GM23338 (cell line): ENCODE measurements around the gene PDE4B. TPM values are rescaled to one million over a fixed set of nuclear protein-coding genes. Genes with fewer than 3 reads are reported as not detected.

ENCODE experiments used
- ATAC-seq: fragments of 200-7000 bp; cut with Tn5 transposase; 3 replicates; pipeline ENCODE4 v1.9.1; 2020
- DNase-seq: peaks from one replicate; pipeline ENCODE4 v3.0.0-alpha.2; 2015; ENCODE audit warnings: low spot score
- H2AFZ ChIP-seq: fragments of 200-600 bp; sonication (generic); 2 replicates; pipeline ENCODE4 v1.8.0; 2016; ENCODE audit warnings: antibody characterized with exemption, mild to moderate bottlenecking, moderate library complexity
- H3F3A ChIP-seq: fragments of 200-600 bp; sonication (generic); replicated peaks from 2 replicates; pipeline ENCODE4 v1.8.0; 2017; ENCODE audit warnings: antibody characterized with exemption, mixed run types, low read depth
- H3K27ac ChIP-seq: fragments of 200-600 bp; sonication (generic); 2 replicates; pipeline ENCODE4 v1.6.1; 2016; ENCODE audit warnings: low read depth
- H3K27me3 ChIP-seq: fragments of 200-600 bp; sonication (generic); 2 replicates; pipeline ENCODE4 v1.8.0; 2016; ENCODE audit warnings: mild to moderate bottlenecking, mixed run types, moderate library complexity; ENCODE audit not compliant: insufficient read depth
- H3K36me3 ChIP-seq: fragments of 200-600 bp; sonication (generic); 2 replicates; pipeline ENCODE4 v1.8.0; 2016; ENCODE audit warnings: mild to moderate bottlenecking; ENCODE audit not compliant: insufficient read depth
- H3K4me1 ChIP-seq: fragments of 200-600 bp; sonication (generic); 2 replicates; pipeline ENCODE4 v1.8.0; 2016; ENCODE audit warnings: mild to moderate bottlenecking, moderate library complexity; ENCODE audit not compliant: insufficient read depth
- H3K4me2 ChIP-seq: fragments of 200-600 bp; sonication (generic); 2 replicates; pipeline ENCODE4 v1.7.1; 2017; ENCODE audit warnings: mixed run types
- H3K4me3 ChIP-seq: fragments of 200-600 bp; sonication (generic); 2 replicates; pipeline ENCODE4 v1.6.1; 2016; ENCODE audit warnings: mixed run types
- H3K79me2 ChIP-seq: fragments of 200-600 bp; sonication (generic); replicated peaks from 2 replicates; pipeline ENCODE4 v1.8.0; 2017; ENCODE audit warnings: mild to moderate bottlenecking; ENCODE audit not compliant: insufficient read depth
- H3K9me2 ChIP-seq: fragments of 200-600 bp; sonication (generic); 2 replicates; pipeline ENCODE4 v1.8.0; 2017; ENCODE audit not compliant: insufficient read depth
- H4K20me1 ChIP-seq: fragments of 200-600 bp; sonication (generic); replicated peaks from 2 replicates; pipeline ENCODE4 v1.8.0; 2017; ENCODE audit warnings: mild to moderate bottlenecking; ENCODE audit not compliant: insufficient read depth
- H3K27ac Mint-ChIP-seq: 2 replicates; pipeline ENCODE4 v1.8.0; 2020; ENCODE audit warnings: inconsistent platforms, mild to moderate bottlenecking, moderate library complexity, mixed read lengths
- H3K27me3 Mint-ChIP-seq: 3 replicates; pipeline ENCODE4 v1.8.0; 2022; ENCODE audit warnings: low read depth, mild to moderate bottlenecking, moderate library complexity, mixed read lengths, inconsistent platforms; ENCODE audit not compliant: insufficient read depth, poor library complexity
- H3K36me3 Mint-ChIP-seq: 3 replicates; pipeline ENCODE4 v1.8.0; 2021; ENCODE audit warnings: low read depth, mild to moderate bottlenecking, inconsistent platforms, moderate library complexity, mixed read lengths
- H3K4me1 Mint-ChIP-seq: 3 replicates; pipeline ENCODE4 v1.8.0; 2020; ENCODE audit warnings: mild to moderate bottlenecking, inconsistent platforms, mixed read lengths
- H3K4me3 Mint-ChIP-seq: 3 replicates; pipeline ENCODE4 v1.8.0; 2021; ENCODE audit warnings: moderate library complexity, mild to moderate bottlenecking, inconsistent platforms, mixed read lengths
- H3K9me3 Mint-ChIP-seq: 3 replicates; pipeline ENCODE4 v1.8.0; 2020; ENCODE audit warnings: moderate library complexity, mild to moderate bottlenecking, inconsistent platforms, mixed read lengths
- CREB1 ChIP-seq: fragments of 250-450 bp; sonication (Bioruptor Pico); IDR thresholded peaks from 2 replicates; pipeline ENCODE4 v1.5.0; 2020; ENCODE audit warnings: low read depth, mild to moderate bottlenecking, moderate library complexity
- EZH2 ChIP-seq: fragments of 200-600 bp; sonication (generic); IDR thresholded peaks from one replicate; pipeline ENCODE4 v1.8.0; 2017; ENCODE audit warnings: antibody characterized with exemption, mild to moderate bottlenecking, low read depth; ENCODE audit not compliant: unreplicated experiment
- EZH2phosphoT487 ChIP-seq: fragments of 200-600 bp; sonication (generic); IDR thresholded peaks from one replicate; pipeline ENCODE4 v1.8.1; 2018; ENCODE audit warnings: antibody characterized with exemption; ENCODE audit not compliant: unreplicated experiment
- JUNB ChIP-seq: IDR thresholded peaks from one replicate; pipeline ENCODE4 v1.6.1; 2016; ENCODE audit warnings: antibody characterized with exemption; ENCODE audit not compliant: unreplicated experiment
- NANOG ChIP-seq: IDR thresholded peaks from 2 replicates; pipeline ENCODE4 v1.6.1; 2016; ENCODE audit warnings: antibody characterized with exemption, borderline replicate concordance
- POLR2AphosphoS5 ChIP-seq: IDR thresholded peaks from 2 replicates; pipeline ENCODE4 v1.6.1; 2016; ENCODE audit warnings: antibody characterized with exemption, low read depth
- REST ChIP-seq: IDR thresholded peaks from one replicate; pipeline ENCODE4 v1.6.1; 2018; ENCODE audit warnings: antibody characterized with exemption; ENCODE audit not compliant: unreplicated experiment
- STAT1 ChIP-seq: IDR thresholded peaks from one replicate; pipeline ENCODE4 v1.6.1; 2016; ENCODE audit warnings: antibody characterized with exemption; ENCODE audit not compliant: unreplicated experiment
- ZNF331 ChIP-seq: fragments of 250-450 bp; sonication (Bioruptor Pico); IDR thresholded peaks from 2 replicates; pipeline ENCODE4 v1.5.0; 2020; ENCODE audit warnings: low read depth, mild to moderate bottlenecking, moderate library complexity
- ZNF462 ChIP-seq: fragments of 250-450 bp; sonication (Bioruptor Pico); IDR thresholded peaks from 2 replicates; pipeline ENCODE4 v1.5.0; 2020; ENCODE audit warnings: mild to moderate bottlenecking, moderate library complexity
- polyA plus RNA-seq: library from polyadenylated mRNA; unstranded; fragments of >200 nt; fragmentation: Nextera tagmentation; extraction: Ambion mirVana; gene quantifications from 2 replicates; pipeline ENCODE4 v1.2.1, GENCODE V29; 2016
- total RNA-seq: library from RNA; depleted of rRNA; stranded (reverse); fragments of >200 nt; shearing (Covaris generic); gene quantifications from 2 replicates; pipeline ENCODE4 v1.2.3, GENCODE V29; 2014
- TF ChIP-seq, protein P1 (sequence below), 2 experiments: fragments of 200-600 bp in 1 of 2; sonication (generic) in 1 of 2; conservative IDR thresholded peaks; 2 replicates each; pipeline versions ENCODE4 v1.5.1 to v1.6.1; 2016 to 2017; ENCODE audit warnings: antibody characterized with exemption in 2 of 2, low read depth in 2 of 2, mild to moderate bottlenecking in 2 of 2, moderate library complexity in 1 of 2

Gene PDE4B
- total and polyA plus RNA-seq, 2 experiments from 2014 or later: 14.0 to 25.6 TPM

DNA sequence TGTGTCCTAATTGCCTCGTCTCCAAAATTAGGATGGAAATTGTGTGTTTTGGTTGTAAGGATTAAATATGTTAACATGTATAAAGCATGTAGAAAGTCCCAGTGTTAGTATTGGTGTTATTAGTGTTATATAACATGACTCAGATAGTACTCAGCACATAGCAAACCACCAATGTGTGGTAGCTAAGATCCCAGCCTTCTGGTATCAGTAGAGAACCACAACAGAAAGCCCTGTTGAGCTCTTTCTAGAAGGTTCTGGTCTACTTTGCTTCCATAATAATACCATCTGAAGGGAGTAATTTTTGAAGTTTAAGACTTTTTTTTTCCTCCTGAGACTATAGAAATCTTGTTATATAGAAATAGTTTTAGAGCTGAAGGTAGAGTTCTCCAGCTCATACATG lies 481.9 kb downstream of the PDE4B start:
- Mint-ChIP-seq H3K9me3 (no peaks in the 10 kb centered on the region; the same call in 2 of the 3 replicates), H3K27ac (no peak overlapping the region), H3K27me3 (peaks cover 8% of the 10 kb centered on the region), H3K4me1 (peaks cover 42% of the 10 kb centered on the region), H3K4me3 (no peak overlapping the region), H3K36me3 (no peaks in the 10 kb centered on the region)
- H3K27me3 ChIP-seq: no peaks in the 10 kb centered on the region
- TF ChIP-seq POLR2AphosphoS5 (no peak), CREB1 (no peak)
- no peak for DNase-seq
- H3F3A ChIP-seq: no peaks in the 10 kb centered on the region
- no peak overlapping the region for H3K27ac ChIP-seq
- no peak for ATAC-seq
- no peaks in the 10 kb centered on the region for H3K9me2 ChIP-seq
- no peak overlapping the region for H2AFZ ChIP-seq
- no peak overlapping the region for H3K4me3 ChIP-seq
- no peak overlapping the region for H3K4me2 ChIP-seq
- no peaks in the 10 kb centered on the region for H4K20me1 ChIP-seq
- peaks cover 38% of the 10 kb centered on the region for H3K4me1 ChIP-seq
- H3K79me2 ChIP-seq: no peaks in the 10 kb centered on the region
- no peaks in the 10 kb centered on the region for H3K36me3 ChIP-seq

GRCh38 chr1:66275083-66275482 lies 482.4 kb downstream of the PDE4B start:
- Histone ChIP-seq H3K79me2 (no peaks in the 10 kb centered on the region), H3K36me3 (no peaks in the 10 kb centered on the region), H3F3A (no peaks in the 10 kb centered on the region), H2AFZ (peak overlapping the region; percentile 89; the same call in 1 of the 2 replicates), H4K20me1 (no peaks in the 10 kb centered on the region), H3K27ac (no peak overlapping the region), H3K27me3 (no peaks in the 10 kb centered on the region), H3K4me3 (no peak overlapping the region), H3K9me2 (no peaks in the 10 kb centered on the region), H3K4me2 (no peak overlapping the region), H3K4me1 (peaks cover 38% of the 10 kb centered on the region)
- peaks cover 42% of the 10 kb centered on the region for H3K4me1 Mint-ChIP-seq
- DNase-seq (no peak), ATAC-seq (no peak)
- no peaks in the 10 kb centered on the region for H3K36me3 Mint-ChIP-seq
- peaks cover 8% of the 10 kb centered on the region for H3K27me3 Mint-ChIP-seq
- H3K9me3 Mint-ChIP-seq: no peaks in the 10 kb centered on the region; the same call in 2 of the 3 replicates
- no peak overlapping the region for H3K4me3 Mint-ChIP-seq
- no peak overlapping the region for H3K27ac Mint-ChIP-seq
- TF ChIP-seq, protein P1, sequence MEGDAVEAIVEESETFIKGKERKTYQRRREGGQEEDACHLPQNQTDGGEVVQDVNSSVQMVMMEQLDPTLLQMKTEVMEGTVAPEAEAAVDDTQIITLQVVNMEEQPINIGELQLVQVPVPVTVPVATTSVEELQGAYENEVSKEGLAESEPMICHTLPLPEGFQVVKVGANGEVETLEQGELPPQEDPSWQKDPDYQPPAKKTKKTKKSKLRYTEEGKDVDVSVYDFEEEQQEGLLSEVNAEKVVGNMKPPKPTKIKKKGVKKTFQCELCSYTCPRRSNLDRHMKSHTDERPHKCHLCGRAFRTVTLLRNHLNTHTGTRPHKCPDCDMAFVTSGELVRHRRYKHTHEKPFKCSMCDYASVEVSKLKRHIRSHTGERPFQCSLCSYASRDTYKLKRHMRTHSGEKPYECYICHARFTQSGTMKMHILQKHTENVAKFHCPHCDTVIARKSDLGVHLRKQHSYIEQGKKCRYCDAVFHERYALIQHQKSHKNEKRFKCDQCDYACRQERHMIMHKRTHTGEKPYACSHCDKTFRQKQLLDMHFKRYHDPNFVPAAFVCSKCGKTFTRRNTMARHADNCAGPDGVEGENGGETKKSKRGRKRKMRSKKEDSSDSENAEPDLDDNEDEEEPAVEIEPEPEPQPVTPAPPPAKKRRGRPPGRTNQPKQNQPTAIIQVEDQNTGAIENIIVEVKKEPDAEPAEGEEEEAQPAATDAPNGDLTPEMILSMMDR (conservative IDR thresholded peaks at IDR 0.05; ENCODE audit: low read depth in 2 of 2): no peak
- TF ChIP-seq REST (no peak), POLR2AphosphoS5 (no peak), JUNB (no peak), STAT1 (no peak), NANOG (no peak), ZNF331 (CRISPR knock-in tag) (no peak), ZNF462 (CRISPR knock-in tag) (no peak), EZH2phosphoT487 (no peak), CREB1 (no peak), EZH2 (no peak)
